NB4 (cell line): ENCODE results near the gene MAP4K4.
A peak's percentile ranks its signal among the peaks of the same experiment; 100 is the strongest.

Experiments used
- DNase-seq: peaks from one replicate; pipeline ENCODE4 v3.0.0; 2010; ENCODE audit warnings: low read depth
- H3K4me3 ChIP-seq: one replicate; pipeline ENCODE4 v1.5.1; 2011; ENCODE audit warnings: mild to moderate bottlenecking, low read depth, low read length, moderate library complexity
- MAX ChIP-seq: IDR thresholded peaks from 2 replicates; pipeline ENCODE4 v1.6.1; 2011; ENCODE audit warnings: low read depth, low read length
- MYC ChIP-seq: IDR thresholded peaks from 2 replicates; pipeline ENCODE4 v1.6.1; 2011; ENCODE audit warnings: low read depth, low read length
- POLR2A ChIP-seq: IDR thresholded peaks from 2 replicates; pipeline ENCODE4 v1.6.1; 2011; ENCODE audit warnings: mild to moderate bottlenecking; ENCODE audit not compliant: insufficient read length; ENCODE audit errors: extremely low read depth
- TF ChIP-seq, protein P1 (sequence below): IDR thresholded peaks from one replicate; pipeline ENCODE4 v1.5.1; 2012; ENCODE audit warnings: low read depth, low read length

The MAP4K4 gene

GRCh38 chr2:101678379-101678778, 19.1 kb upstream of the MAP4K4 start:
- TF ChIP-seq MAX (no peak), POLR2A (no peak), MYC (no peak)
- TF ChIP-seq, protein P1, sequence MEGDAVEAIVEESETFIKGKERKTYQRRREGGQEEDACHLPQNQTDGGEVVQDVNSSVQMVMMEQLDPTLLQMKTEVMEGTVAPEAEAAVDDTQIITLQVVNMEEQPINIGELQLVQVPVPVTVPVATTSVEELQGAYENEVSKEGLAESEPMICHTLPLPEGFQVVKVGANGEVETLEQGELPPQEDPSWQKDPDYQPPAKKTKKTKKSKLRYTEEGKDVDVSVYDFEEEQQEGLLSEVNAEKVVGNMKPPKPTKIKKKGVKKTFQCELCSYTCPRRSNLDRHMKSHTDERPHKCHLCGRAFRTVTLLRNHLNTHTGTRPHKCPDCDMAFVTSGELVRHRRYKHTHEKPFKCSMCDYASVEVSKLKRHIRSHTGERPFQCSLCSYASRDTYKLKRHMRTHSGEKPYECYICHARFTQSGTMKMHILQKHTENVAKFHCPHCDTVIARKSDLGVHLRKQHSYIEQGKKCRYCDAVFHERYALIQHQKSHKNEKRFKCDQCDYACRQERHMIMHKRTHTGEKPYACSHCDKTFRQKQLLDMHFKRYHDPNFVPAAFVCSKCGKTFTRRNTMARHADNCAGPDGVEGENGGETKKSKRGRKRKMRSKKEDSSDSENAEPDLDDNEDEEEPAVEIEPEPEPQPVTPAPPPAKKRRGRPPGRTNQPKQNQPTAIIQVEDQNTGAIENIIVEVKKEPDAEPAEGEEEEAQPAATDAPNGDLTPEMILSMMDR = no peak
- H3K4me3 ChIP-seq = no peak overlapping the region
- no peak for DNase-seq

DNA sequence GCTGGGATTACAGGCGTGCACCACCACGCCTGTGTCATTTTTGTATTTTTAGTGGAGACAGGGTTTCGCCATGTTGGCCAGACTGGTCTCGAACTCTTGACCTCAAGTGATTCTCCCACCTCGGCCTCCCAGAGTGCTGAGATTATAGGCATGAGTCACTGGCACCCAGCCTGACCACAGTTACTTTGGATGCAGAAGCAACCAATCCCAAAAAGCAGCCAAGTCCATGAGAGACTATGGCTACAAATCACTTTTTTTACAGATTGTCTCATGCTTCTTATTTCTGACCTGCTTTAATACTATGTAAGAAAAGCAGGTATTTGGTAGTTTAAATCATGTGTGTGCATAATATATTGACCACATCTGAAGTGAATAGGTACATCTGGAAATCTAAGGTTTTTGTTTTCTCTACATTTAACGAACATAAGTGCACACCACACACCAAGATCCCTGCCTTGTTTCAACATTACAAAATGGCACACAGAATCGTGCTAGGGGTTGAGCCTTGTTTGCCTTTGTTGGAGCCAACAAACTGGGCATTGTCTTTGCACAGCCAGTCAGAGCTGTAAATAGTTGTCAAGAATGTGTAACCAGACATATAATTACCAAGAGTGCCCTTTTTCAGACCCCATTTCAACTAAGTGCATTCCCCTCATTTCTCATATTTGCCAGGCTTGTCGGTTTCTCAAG, 18.3 kb upstream of the MAP4K4 start:
- H3K4me3 ChIP-seq = no peak overlapping the region
- TF ChIP-seq POLR2A (no peak), MYC (no peak), MAX (no peak)
- TF ChIP-seq, protein P1 = no peak
- peak; percentile 27 for DNase-seq

GRCh38 chr2:101679801-101680487, 17.6 kb upstream of the MAP4K4 start:
- DNase-seq = no peak
- no peak overlapping the region for H3K4me3 ChIP-seq
- no peak for TF ChIP-seq MYC
- no peak for TF ChIP-seq POLR2A

DNA sequence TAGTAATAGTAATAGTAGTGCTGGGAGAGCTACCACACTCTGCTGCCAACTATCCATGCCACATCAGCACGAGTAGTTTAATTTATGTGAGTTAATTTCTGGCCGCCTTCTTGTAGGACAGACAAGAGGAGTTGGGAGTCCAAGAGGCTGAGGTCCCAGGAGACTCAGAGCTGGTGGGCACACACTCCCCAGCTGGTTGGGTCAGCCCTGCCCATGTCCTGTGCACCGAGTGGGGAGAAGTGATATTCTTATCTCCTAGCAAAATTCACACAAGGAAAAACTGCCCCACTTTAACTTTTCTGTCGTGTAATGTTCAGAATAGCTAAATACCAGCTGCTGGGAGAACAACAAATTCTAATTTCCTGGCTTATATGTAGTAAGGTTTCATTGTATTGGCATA, 15.2 kb upstream of the MAP4K4 start:
- TF ChIP-seq POLR2A = no peak
- TF ChIP-seq, protein P1 = no peak
- no peak for TF ChIP-seq MAX
- no peak for TF ChIP-seq MYC

GRCh38 chr2:101684313-101684712, 13.2 kb upstream of the MAP4K4 start:
- TF ChIP-seq MYC = no peak
- TF ChIP-seq MAX = no peak
- TF ChIP-seq, protein P1 = no peak
- no peak for TF ChIP-seq POLR2A
- no peak overlapping the region for H3K4me3 ChIP-seq
- no peak for DNase-seq

More for the DNA sequence above, 15.2 kb upstream of the MAP4K4 start:
- DNase-seq = no peak
- no peak overlapping the region for H3K4me3 ChIP-seq

- DNase-seq = peak; percentile 49
- H3K4me3 ChIP-seq = no peak overlapping the region
- TF ChIP-seq MAX (no peak), MYC (no peak), POLR2A (no peak)
- TF ChIP-seq, protein P1 = no peak
Measured at GRCh38 chr2:101688261-101688660, 9.2 kb upstream of the MAP4K4 start.
